NCI-H446 (cell line): ENCODE data around the gene MRM3.
"Not testable (repeated sequence)": the region's sequence is repeated elsewhere in the genome, so short reads cannot be mapped to it uniquely, and the experiment has no call there.

Source experiments
- DNase-seq, 2 experiments: peaks; one replicate each; lab custom pipeline; 2025; lab: John Stamatoyannopoulos, UW

Gene MRM3, protein sequence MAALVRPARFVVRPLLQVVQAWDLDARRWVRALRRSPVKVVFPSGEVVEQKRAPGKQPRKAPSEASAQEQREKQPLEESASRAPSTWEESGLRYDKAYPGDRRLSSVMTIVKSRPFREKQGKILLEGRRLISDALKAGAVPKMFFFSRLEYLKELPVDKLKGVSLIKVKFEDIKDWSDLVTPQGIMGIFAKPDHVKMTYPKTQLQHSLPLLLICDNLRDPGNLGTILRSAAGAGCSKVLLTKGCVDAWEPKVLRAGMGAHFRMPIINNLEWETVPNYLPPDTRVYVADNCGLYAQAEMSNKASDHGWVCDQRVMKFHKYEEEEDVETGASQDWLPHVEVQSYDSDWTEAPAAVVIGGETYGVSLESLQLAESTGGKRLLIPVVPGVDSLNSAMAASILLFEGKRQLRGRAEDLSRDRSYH

DNA sequence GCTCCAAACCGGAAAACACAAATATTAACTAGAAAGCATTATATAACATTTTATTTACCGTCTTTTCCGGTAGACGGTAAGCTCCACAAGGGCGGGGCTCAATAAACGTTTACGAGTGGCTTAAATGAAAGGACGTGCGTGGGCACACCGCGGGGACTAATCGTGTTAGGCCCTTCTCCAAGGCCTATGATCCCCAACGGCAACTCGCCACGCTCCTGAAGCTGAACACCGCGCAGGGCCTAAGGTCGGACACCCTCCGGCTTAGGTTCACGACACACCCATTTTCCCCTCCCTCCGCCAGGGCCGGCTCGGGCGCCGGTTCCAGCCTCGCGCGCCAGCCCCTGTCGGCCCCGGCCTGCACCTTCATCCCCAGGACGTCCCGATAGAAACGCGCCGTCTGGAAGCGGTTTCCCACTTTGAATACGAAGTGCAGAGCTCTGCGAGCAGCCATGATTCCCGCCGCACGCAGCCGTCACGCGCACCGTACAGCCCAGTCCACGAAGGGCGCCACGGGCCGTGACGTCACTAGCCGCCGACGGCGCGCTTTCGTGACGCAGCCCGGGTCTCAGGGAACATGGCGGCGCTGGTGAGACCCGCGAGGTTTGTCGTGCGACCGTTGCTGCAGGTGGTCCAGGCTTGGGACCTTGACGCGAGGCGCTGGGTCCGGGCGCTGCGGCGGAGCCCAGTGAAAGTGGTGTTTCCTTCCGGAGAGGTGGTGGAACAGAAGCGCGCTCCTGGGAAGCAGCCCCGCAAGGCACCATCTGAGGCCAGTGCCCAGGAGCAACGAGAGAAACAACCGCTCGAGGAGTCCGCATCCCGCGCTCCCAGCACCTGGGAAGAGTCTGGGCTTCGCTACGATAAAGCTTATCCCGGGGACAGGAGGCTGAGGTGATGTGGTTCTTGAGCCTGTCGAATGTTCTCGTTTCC lies at the start of gene MRM3, which contains the start of gene GLOD4:
MRM3 (plus strand) TSS at position 549 of the 927 bp plus-strand sequence; CDS start at position 575, 26 bp downstream.
GLOD4 (minus strand) TSS at position 476 of the 927 bp plus-strand sequence; CDS start at position 451, 25 bp downstream.
- DNase-seq = peak; percentile 61 to 89

DNA sequence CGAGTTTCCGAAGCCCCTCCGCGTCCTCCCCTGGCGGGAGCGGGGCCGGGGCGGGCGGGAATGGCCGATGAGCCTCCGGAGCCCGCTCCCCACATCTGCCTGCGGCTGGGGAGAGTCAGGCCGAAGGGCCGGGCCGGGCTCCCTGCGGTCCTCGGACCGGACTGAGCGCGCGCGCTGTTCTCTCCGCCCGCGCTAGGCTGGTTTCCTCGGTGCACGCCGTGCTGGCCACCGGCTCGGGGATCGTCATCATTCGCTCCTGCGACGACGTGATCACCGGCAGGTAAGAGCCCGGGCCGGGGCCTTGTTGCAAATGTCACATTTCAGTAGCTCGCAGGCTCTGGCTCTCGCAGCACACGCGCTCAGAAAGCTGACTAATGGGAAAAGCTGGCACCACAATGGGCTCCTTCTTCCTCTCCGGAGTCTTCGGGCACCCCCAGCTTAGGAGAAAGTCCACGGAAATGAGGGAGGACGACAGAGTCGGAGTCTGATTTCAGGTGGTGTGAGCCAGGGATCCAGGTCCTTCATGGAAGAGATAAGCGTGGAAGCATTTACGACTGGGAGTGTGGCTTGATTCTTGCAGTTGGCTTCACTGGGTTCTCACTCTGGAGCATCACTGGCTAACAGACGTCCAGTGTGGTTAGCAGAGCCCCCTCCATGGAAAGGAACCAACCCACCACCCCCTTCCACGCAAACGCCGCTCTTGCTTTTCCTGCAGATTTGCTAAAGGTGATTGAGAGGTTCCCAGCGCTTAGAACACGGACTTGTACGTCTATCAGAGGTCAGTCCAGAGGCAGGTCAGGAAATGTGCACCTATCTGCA lies 49.0 kb upstream of the MRM3 start:
- DNase-seq = no peak

DNA sequence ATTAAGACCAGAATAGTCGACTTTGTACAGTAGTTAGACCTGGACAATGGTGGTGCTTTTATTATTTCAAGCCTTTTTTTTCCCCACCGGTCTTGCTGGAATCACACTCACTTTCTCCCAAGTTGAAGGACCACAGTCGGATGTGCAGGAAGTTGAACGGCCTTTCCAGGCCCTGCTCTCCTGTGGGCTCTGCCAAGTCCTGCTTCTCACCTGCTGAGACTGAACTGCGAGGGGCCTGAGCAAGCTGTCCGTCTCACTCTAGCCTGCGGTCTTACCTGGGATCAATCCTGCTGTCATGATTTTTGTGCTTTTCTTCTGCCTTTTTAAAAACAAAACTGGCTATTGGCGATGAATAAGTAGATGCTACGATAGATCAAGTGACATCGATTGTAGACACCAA lies 48.4 kb upstream of the MRM3 start:
- DNase-seq = no peak

DNA sequence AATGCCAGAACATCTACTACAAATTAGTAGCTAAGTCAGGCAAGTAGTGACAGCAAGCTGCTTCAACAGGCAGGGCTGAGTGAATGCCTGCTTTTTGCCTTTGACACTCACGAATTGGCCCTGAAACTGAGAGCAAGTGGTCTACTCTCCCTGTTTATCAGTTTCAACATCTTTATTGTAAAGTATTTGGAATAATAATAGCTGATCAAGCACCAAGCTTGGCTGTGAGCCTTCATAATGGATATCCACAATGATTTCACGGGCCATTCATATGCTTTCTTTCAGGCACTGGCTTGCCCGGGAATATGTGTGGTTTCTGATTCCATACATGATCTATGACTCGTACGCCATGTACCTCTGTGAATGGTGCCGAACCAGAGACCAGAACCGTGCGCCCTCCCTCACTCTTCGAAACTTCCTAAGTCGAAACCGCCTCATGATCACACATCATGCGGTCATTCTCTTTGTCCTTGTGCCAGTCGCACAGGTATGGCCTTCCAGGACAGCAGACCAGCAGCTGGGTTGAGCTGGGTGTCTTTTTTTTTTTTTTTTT lies 44.5 kb upstream of the MRM3 start:
- no peak for DNase-seq

DNA sequence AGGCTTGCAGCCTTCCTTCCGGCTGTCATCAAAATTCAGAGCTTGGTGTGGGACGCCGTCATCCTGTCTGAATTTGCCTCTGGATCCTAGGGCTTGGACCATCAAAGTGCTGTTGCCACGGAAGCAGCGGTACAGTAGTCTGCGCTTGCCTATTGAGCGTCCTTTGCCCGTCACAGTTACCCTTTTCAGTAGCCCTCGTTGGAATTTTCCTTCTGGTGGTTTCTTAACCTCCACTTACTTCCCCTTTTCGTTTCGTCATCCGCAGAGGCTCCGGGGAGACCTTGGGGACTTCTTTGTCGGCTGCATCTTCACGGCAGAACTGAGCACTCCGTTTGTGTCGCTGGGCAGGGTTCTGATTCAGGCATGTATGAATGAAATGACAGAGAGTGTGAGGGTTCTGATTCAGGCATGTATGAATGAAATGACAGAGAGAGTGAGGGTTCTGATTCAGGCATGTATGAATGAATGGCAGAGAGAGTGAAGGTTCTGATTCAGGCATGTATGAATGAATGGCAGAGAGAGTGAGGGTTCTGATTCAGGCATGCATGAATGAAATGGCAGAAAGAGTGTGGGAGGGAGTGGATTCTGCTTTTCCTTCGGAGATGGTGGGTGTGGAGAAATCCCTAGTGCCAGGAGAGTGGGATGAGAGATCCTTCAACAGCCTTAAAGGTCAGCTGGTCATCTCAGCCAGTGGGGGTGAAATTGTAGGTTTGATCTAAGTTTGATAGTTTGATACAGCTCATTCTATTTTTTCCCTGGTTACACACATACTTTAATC lies 41.7 kb upstream of the MRM3 start:
- no peak for DNase-seq

DNA sequence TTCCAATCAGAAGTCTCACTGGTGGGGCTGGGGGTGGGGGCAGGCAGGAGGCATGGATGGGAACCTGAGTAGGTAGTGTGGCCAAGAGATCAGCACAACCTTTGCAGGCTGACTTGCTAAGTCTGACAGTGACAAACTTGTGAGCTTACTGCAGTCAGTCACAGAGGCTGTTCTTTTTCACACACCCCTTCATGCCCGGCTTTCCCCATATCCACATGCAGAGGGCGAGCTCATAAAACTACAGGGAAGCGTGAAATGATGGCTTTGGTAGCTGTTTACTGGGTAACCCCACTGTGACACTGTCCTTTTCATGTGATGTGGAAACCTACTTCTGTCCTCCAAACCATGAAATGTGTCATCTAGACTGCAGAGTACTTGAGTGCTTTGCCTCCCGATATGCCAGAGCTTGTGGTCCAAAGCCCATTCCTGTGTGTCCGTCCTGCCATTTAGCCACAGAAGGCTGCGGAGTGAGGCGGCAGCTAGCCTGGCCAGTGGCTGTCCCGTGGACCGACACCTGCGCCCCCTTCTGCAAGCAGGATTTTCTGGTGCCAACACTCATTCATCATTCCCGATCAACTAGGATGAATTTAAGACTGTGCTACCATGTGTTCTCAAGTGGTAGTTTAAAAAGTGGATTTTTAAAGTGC lies 39.9 kb upstream of the MRM3 start:
- no peak for DNase-seq

DNA sequence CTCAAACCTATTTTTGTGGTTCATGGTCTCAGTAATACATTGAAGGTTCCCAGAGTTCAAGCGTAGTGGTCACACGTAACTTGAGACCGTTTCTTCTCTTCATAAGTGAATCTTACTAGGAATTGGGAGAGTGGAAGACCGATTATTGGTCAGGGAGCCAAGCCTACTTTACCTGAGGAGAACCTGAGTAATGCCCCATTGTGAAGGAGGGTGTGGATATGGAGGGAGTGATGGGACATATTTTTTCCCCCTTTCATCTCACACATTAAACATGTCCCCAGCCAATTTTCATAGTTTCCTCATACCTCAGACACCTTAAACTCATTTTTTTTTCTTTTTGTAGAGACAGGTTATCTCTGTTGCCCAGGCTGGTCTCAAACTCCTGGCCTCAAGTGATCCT lies 39.0 kb upstream of the MRM3 start:
- no peak for DNase-seq

DNA sequence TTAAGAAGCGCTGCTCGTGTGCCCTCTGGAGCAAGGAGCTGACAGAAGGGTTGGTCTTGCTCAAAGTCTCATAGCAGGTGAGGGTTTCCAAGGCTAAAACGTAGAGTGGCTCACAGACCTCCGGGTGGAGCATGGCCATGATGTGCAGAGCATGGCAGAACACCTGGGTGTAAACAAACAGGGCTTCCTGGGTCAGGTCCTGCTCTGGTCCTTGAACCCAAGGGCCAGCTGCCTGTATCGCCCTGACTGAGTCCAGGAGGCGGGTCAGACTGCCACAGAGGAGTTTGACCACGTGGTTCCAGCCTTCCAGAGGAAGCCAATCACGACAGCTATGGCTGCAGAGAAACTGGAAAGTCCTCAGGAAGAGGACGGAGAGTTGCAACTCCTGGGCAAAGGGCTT lies 37.2 kb upstream of the MRM3 start:
- DNase-seq = no peak

DNA sequence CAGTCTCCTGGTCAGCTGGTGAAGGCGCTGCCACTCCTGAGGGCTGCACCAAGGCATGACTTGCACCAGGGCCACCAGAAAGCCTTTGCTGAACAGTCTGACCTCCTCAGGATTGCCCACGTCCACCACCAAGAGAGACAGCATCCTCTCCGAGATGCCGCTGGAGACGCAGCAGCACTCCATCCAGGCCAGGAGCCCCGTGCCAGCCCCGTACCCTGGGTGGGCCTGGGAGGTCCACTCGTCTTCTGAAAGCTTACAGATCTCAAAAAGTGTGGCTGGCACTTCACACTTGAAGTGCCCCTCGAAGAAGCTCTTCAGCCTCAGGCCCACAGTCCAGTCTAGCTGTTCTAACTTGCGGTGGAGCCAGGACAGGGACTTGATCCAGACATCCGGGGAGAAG lies 36.7 kb upstream of the MRM3 start:
- DNase-seq = no peak

DNA sequence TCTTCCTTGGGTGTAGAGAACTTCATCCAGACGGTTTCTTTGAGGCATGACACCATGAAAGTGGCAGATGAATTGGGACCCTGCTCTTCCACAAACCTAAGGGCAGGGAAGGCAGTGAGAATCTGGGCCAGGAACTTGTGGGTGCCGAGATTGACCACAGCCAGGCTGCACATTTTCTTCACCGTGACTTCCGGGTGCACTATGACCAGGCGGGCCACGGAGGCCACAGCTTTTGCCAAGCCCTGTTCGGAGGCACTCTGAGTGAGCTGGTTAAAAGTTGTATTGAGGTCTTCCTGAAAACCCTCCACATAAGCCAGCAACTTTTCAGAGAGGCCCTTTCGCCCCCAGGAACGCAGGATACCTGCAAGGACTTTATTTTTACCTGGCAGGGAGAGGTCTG lies 36.0 kb upstream of the MRM3 start:
- DNase-seq = no peak

DNA sequence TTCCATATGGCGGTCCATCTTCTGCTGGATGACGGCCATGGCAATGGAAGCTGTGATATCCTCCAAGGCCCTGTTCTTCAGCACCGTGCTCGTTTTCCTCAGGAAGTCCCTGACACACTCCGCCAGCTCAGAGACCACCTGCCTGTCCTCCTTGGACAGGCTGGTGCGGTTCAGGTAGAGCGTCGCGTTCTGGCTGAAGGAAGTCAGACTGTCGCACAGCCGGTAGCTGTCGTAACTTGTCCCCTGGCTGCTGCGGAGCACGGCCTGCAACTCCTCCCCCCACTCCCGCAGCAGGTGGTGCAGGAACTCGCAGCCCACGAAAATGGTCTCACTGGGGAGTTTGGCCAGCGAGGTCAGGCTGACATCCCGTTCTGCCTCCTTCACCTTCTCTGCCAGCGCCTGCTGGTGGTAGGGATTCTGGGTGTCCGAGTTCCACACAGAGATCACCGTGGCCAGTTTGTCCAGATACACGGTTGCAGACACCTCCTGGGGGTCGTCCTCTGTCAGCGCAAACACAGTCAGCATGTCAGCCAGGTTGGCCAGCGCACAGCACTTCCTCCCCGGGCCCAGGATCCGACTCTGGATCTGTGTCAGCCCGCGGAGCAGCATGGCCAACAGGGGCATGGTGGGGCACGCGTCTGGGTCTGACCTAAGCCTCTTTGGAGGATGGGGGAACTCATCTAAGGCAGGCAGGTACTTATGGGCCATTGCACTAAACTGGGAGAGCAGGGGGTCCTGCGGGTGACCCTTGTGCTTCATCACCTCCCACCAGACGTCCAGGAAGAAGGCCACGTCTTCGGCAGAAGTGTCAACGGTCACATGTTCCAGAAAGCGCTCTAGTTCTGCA lies 35.1 kb upstream of the MRM3 start:
- no peak for DNase-seq

DNA sequence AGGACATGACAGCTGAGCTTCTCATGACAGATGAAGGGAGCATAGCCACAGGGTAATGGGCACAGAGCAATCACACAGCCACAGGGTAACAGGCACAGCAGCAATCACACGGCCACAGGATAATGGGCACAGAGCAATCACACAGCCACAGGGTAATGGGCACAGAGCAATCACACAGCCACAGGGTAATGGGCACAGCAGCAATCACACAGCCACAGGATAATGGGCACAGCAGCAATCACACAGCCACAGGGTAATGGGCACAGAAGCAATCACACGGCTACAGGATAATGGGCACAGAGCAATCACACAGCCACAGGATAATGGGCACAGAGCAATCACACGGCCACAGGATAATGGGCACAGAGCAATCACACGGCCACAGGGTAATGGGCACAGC lies 33.5 kb upstream of the MRM3 start:
- not testable (repeated sequence) for DNase-seq

DNA sequence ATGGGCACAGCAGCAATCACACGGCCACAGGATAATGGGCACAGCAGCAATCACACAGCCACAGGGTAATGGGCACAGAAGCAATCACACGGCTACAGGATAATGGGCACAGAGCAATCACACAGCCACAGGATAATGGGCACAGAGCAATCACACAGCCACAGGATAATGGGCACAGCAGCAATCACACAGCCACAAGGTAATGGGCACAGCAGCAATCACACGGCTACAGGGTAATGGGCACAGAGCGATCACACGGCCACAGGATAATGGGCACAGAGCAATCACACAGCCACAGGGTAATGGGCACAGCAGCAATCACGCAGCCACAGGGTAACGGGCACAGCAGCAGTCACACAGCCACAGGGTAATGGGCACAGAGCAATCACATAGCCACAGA lies 32.8 kb upstream of the MRM3 start:
- DNase-seq = not testable (repeated sequence)

DNA sequence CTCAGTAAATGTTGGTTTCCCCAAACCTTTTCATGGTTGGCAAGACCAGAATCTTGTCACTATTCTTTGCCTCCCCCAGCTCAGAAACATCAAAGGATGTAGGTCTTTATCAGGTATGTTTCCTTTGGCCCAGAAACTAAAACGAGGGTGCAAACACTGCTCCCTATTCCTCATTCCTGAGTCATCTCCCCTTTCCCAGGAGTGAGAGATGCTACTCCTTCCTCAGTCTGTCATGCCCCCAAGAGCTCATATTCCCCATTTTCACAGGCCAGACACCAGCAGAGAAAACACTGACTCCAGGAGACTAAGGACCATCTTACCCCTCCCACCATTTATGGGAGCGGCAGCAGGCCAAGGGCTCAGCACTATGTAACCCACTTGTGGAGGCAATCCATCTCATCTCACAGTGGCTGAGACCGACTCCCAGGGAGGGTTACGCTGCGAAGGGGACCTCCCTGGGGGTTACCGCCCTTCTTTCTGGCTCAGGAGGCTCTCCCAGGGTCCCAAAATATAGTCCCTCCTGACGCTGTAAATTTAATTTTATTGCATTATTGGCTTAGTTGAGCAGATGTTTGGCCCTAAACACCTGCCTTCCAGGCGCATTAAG lies 31.6 kb upstream of the MRM3 start:
- DNase-seq = no peak

DNA sequence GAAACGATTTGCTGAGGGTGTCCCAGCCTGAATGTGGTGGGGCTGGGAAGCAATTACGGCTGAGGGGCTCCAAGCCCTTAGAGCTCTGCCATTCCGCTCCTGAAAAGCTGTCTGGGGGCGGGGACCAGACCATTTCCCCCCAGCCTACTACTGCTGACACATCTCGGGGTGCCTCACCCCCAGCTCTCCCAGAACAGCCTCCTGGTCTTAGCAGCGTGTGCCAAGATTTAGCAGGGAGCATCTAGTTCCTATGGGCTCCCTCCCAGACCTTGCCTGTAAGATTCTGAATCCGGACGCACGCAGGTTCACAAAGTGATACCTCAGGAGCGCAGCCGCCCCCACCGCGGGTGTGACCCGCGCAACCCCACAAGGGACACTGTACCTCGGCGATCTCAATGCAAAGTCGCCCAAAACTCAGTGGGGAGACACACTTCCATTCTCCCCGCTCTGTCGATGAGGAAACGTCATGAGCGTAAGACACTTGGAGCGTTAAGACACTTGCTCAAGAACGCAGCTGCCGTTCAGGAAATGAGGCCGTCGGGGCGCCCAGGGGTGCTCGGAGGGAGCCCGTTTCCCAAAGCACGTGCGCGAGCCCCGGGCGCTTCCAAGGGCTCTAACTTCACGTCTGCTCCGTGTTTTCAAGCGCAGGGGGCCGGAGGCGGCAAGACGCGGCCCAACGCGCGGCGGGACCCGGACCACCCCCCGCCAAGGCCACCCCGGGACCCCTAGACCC lies 30.7 kb upstream of the MRM3 start:
- DNase-seq = no peak

DNA sequence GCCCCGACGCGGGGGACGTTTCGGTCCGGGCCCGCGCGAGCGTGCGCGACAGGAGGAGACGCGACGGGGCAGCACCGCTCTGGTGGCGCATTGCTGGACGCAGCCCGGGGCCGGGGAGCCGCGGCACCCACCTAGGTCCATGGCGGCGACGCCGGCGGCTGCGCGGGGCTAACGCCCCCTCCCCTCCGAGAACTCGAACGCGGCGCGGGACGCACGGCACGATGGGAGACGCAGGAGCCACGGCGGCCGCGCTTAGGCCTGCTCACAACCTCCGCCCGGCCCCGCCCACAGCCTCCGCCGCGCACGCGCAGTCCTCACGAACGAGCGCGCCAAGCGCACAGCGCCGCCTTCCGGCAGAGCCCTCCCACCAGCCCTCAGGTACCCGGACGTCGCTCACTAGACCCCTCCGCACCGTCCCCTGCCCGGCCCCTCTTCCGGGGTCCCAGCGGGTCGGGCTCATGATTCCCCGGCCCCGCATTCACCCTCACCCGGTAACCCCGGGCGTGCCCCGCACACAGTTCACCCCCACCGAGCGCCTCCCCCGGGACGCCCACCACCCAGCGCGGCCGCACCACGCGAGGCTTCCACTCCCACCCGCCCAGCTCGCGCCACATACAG lies 30.0 kb upstream of the MRM3 start, which contains the start of gene GEMIN4:
GEMIN4 (minus strand) TSS at position 263 of the 618 bp plus-strand sequence; CDS start at position 141, 122 bp downstream.
- peak; percentile 84 to 93 for DNase-seq

DNA sequence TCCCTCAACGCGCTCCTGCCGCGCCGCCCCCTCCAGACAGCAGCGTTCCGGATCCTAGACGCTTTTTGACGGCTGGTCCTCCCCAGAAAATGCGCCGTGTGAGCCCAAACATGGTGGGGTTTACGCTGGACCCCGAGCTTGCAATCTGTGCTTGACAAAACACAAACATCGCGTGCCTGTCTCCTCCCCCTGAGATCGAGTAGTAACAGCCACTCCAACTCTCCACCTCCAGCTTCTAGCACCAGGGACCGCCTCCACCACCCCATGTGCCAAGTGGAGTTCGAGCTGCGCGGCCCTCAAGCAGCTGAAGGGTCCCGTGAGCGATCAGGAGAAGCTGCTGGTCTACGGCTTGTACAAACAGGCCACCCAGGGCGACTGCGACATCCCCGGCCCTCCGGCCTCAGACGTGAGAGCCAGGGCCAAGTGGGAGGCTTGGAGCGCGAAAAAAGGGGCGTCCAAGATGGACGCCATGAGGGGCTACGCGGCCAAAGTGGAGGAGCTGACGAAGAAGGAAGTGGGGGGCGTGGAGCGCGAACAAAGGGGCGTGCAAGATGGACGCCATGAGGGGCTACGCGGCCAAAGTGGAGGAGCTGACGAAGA lies 29.4 kb upstream of the MRM3 start:
- peak; percentile 14 to 40 for DNase-seq
